ENCODE measurements around the gene UVSSA. TPM values are rescaled to one million over a fixed set of nuclear protein-coding genes. Genes with fewer than 3 reads are reported as not detected.

The UVSSA gene
- total RNA-seq, 1 donor, result 16.0 TPM

GRCh38 chr4:1349359-1350168 is 2.6 kb downstream of the UVSSA start:
- no peaks in the 10 kb centered on the region for H3K9me3 ChIP-seq (ENCODE audit: low read depth, low read length)
- peaks cover 28% of the 10 kb centered on the region for H3K4me1 ChIP-seq (ENCODE audit: insufficient read depth, low read length)
- no peaks in the 10 kb centered on the region for H3K27me3 ChIP-seq (ENCODE audit: insufficient read depth, low read length)
- H3K4me3 ChIP-seq (ENCODE audit: low read length), result no peak overlapping the region

- Histone ChIP-seq H3K4me1 (ENCODE audit: insufficient read depth, low read length) (peaks cover 25% of the 10 kb centered on the region), H3K9me3 (ENCODE audit: low read depth, low read length) (no peaks in the 10 kb centered on the region), H3K4me3 (ENCODE audit: low read length) (no peak overlapping the region), H3K27me3 (ENCODE audit: insufficient read depth, low read length) (no peaks in the 10 kb centered on the region)
Measured at GRCh38 chr4:1350169-1350520, 3.1 kb downstream of the UVSSA start.

GRCh38 chr4:1351854-1352566 is 5.0 kb downstream of the UVSSA start:
- H3K4me1 ChIP-seq (ENCODE audit: insufficient read depth, low read length), result peaks cover 16% of the 10 kb centered on the region
- H3K9me3 ChIP-seq (ENCODE audit: low read depth, low read length), result no peaks in the 10 kb centered on the region
- H3K4me3 ChIP-seq (ENCODE audit: low read length), result no peak overlapping the region
- H3K27me3 ChIP-seq (ENCODE audit: insufficient read depth, low read length), result no peaks in the 10 kb centered on the region

- peaks cover 14% of the 10 kb centered on the region for H3K4me1 ChIP-seq (ENCODE audit: insufficient read depth, low read length)
- no peaks in the 10 kb centered on the region for H3K9me3 ChIP-seq (ENCODE audit: low read depth, low read length)
- H3K4me3 ChIP-seq (ENCODE audit: low read length), result no peak overlapping the region
- H3K27me3 ChIP-seq (ENCODE audit: insufficient read depth, low read length), result no peaks in the 10 kb centered on the region
Measured at GRCh38 chr4:1352567-1352900, 5.5 kb downstream of the UVSSA start.

GRCh38 chr4:1353186-1354055 is 6.4 kb downstream of the UVSSA start:
- Histone ChIP-seq H3K4me1 (ENCODE audit: insufficient read depth, low read length) (peaks cover 5% of the 10 kb centered on the region), H3K27me3 (ENCODE audit: insufficient read depth, low read length) (no peaks in the 10 kb centered on the region), H3K9me3 (ENCODE audit: low read depth, low read length) (no peaks in the 10 kb centered on the region), H3K4me3 (ENCODE audit: low read length) (no peak overlapping the region)

- Histone ChIP-seq H3K27me3 (ENCODE audit: insufficient read depth, low read length) (no peaks in the 10 kb centered on the region), H3K4me3 (ENCODE audit: low read length) (no peak overlapping the region), H3K9me3 (ENCODE audit: low read depth, low read length) (no peaks in the 10 kb centered on the region)
Measured at GRCh38 chr4:1354136-1354982, 7.4 kb downstream of the UVSSA start.

GRCh38 chr4:1354983-1355275 is 7.9 kb downstream of the UVSSA start:
- Histone ChIP-seq H3K9me3 (ENCODE audit: low read depth, low read length) (no peaks in the 10 kb centered on the region), H3K27me3 (ENCODE audit: insufficient read depth, low read length) (no peaks in the 10 kb centered on the region), H3K4me1 (ENCODE audit: insufficient read depth, low read length) (peaks cover 4% of the 10 kb centered on the region), H3K4me3 (ENCODE audit: low read length) (no peak overlapping the region)

More at GRCh38 chr4:1354136-1354982, 7.4 kb downstream of the UVSSA start:
- peaks cover 4% of the 10 kb centered on the region for H3K4me1 ChIP-seq (ENCODE audit: insufficient read depth, low read length)

- H3K4me3 ChIP-seq (ENCODE audit: low read length), result no peak overlapping the region
- H3K4me1 ChIP-seq (ENCODE audit: insufficient read depth, low read length), result peaks cover 4% of the 10 kb centered on the region
- H3K9me3 ChIP-seq (ENCODE audit: low read depth, low read length), result no peaks in the 10 kb centered on the region
- no peaks in the 10 kb centered on the region for H3K27me3 ChIP-seq (ENCODE audit: insufficient read depth, low read length)
Measured at GRCh38 chr4:1355378-1355777, 8.4 kb downstream of the UVSSA start.

- H3K9me3 ChIP-seq (ENCODE audit: low read depth, low read length), result no peaks in the 10 kb centered on the region
- peaks cover 4% of the 10 kb centered on the region for H3K4me1 ChIP-seq (ENCODE audit: insufficient read depth, low read length)
- no peak overlapping the region for H3K4me3 ChIP-seq (ENCODE audit: low read length)
- H3K27me3 ChIP-seq (ENCODE audit: insufficient read depth, low read length), result no peaks in the 10 kb centered on the region
Measured at GRCh38 chr4:1356181-1356998, 9.4 kb downstream of the UVSSA start.

GRCh38 chr4:1357356-1358248 is 10.6 kb downstream of the UVSSA start:
- Histone ChIP-seq H3K27me3 (ENCODE audit: insufficient read depth, low read length) (no peaks in the 10 kb centered on the region), H3K9me3 (ENCODE audit: low read depth, low read length) (no peaks in the 10 kb centered on the region), H3K4me3 (ENCODE audit: low read length) (no peak overlapping the region), H3K4me1 (ENCODE audit: insufficient read depth, low read length) (no peaks in the 10 kb centered on the region)

- H3K4me3 ChIP-seq (ENCODE audit: low read length), result no peak overlapping the region
- no peaks in the 10 kb centered on the region for H3K9me3 ChIP-seq (ENCODE audit: low read depth, low read length)
- H3K27me3 ChIP-seq (ENCODE audit: insufficient read depth, low read length), result no peaks in the 10 kb centered on the region
- no peaks in the 10 kb centered on the region for H3K4me1 ChIP-seq (ENCODE audit: insufficient read depth, low read length)
Measured at GRCh38 chr4:1358421-1359143, 11.6 kb downstream of the UVSSA start.

GRCh38 chr4:1359144-1359501 is 12.1 kb downstream of the UVSSA start:
- Histone ChIP-seq H3K9me3 (ENCODE audit: low read depth, low read length) (no peaks in the 10 kb centered on the region), H3K4me3 (ENCODE audit: low read length) (no peak overlapping the region), H3K27me3 (ENCODE audit: insufficient read depth, low read length) (no peaks in the 10 kb centered on the region), H3K4me1 (ENCODE audit: insufficient read depth, low read length) (no peaks in the 10 kb centered on the region)

GRCh38 chr4:1359976-1360375 is 13.0 kb downstream of the UVSSA start:
- no peaks in the 10 kb centered on the region for H3K27me3 ChIP-seq (ENCODE audit: insufficient read depth, low read length)
- H3K4me1 ChIP-seq (ENCODE audit: insufficient read depth, low read length), result no peaks in the 10 kb centered on the region
- H3K4me3 ChIP-seq (ENCODE audit: low read length), result no peak overlapping the region
- no peaks in the 10 kb centered on the region for H3K9me3 ChIP-seq (ENCODE audit: low read depth, low read length)
